Measurements from ENCODE around the gene ZNF81.
"Not testable (repeated sequence)": the region's sequence is repeated elsewhere in the genome, so short reads cannot be mapped to it uniquely, and the experiment has no call there.

GRCh38 chrX:47961830-47962229, 125.1 kb downstream of the ZNF81 start:
- TF ChIP-seq CTCF, POLR2A (IDR thresholded peaks at IDR 0.05): not testable (repeated sequence)
